ENCODE data around the gene ZNF697.
"Not testable (repeated sequence)": the region's sequence is repeated elsewhere in the genome, so short reads cannot be mapped to it uniquely, and the experiment has no call there.

The ZNF697 gene

DNA sequence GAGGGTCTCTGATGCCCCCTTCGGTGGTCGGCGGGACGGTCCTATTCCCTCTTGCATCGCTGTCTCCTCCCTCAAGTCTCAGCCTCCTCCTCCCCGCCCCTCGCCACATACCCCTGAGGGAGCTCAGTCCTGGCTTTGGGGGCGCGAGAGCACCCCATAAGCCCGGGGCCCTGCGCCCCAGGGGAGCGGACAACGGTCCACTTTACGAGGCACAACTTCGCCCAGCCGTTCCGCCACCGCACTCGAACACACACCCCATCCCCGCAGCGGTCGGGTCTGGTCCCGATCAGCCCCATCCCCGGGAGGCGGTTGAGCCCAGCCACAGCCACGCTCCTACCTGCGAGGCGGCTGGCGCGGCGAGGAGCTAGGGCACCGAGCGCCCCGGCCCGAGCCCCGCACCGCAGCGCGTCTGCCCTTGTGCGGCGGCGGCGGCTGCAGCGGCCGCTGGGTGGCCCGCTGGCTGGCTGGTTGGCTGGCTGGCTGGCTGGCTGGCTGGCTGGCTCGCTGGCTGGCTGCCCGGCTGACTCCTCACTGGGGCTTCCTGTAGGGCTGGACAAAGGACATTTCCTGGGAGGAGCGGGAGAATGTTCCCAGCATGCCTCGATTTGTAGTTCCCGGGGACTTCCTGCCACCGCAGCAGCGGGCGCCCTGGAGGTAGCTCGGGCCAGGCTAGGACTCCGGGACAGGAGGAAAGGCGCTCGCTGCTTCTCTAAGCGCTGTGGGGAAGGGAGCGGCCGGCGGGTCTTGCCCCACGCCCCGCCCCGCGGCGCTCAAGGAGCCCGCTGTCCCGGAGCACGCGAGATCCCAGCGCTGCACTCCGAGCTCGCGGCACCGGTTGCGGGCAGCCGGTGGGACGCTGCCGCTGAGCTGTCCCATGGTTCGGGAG lies at the start of gene ZNF697:
TSS of gene ZNF697 (minus strand) at position 533 of the 886 bp plus-strand sequence. CDS start 22,166 bp downstream, outside the sequence.
- DNase-seq, result no peak

DNA sequence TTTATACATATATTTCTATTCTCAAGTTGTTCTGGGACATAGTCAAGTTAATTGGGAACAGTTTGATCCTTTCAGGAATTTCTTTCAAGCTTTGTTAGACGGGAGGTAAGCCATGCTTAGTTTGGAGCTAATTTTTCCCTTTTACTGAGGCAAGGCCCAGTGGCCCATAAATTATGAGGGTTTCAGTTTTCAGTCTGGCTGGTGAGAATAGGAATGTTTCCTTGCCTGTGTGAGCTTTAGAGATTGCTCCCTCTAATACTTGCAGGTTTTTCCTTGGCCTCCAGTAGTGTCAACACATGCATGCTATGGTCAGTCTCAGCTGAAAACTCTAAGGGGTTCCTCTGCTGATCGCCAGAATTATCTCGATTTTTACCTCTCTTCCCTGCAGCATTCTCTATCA lies 49.5 kb upstream of the ZNF697 start:
- DNase-seq, result no peak

DNA sequence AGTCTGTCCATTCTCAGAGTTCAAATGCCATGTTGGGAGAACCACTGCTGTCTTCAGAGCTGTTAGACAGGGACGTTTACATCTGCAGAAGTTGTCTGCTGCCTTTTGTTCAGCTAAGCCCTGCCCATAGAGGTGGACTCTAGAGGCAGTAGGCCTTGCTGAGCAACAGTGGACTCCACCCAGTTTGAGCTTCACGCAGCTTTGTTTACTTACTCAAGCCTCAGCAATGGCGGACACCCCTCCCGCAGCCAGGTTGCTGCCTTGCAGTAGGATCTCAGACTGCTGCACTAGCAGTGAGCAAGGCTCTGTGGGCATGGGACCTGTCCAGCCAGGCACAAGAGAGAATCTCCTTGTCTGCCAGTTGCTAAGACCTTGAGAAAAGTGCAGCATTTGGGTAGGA lies 48.8 kb upstream of the ZNF697 start:
- not testable (repeated sequence) for DNase-seq

DNA sequence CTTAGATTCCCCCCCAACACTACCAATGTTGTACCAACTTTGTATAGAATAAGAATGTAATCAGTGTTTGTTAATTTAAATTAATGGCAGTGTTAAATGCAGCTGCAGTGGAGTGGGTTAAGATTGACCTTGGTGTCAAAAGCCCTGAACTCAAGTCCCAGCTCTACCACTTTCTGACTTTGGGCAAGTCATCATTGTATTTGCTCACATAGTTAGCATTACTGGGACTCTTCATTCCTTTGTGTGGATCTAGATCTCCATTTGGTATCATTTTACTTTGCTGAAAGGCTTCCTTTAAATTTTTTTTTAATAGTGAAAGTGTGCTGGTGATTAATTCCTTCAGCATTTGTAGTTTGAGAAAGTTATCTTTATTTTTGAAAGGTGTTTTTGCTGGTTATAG lies 41.4 kb upstream of the ZNF697 start:
- no peak for DNase-seq

DNA sequence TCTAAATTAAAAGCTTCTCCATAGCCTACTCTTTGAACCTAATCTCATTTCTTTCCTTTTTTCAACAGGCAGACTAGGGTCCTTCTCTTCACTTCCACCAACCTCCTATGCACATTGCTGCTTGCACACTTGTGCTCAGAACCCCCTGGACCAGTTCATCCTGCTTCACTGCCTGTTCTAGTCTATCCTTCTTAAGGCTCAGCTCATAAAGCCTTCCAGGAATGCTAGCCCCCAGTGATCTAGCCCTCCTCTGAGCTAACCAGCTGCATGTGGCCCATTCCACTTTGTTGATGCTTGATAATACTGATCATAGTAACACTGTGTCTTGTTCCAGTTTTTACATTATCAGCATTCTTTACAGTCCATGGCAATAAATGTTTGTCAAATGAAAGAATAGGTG lies 40.7 kb upstream of the ZNF697 start:
- no peak for DNase-seq

DNA sequence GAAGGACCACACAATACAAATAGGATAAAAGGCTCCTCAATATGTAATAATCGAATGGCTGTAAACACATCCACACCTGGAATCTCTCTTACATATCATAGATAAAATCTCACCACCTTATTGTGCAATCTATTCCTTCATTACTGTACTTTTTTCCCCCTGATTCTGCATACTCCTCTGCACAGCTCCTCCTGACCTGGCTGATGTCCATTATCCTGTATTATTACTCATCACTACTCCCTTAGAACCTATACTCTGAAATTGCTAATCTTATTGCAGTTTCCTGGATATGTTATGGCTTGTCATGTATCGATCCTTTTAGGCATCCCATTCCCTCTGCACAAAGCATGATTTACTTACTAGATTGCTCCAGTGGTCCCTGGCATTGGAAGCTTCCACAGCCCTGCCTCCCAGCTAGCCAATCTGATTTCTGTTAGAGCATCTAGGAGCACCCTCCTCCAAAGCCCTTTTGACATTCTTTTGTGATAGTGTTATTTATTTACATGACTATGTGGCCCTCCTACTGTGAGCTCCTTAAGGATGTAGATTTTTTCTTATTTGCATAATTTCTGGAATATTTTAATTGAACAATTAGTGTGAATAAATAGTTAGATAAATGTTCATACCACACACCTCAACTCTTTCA lies 39.5 kb upstream of the ZNF697 start:
- no peak for DNase-seq

DNA sequence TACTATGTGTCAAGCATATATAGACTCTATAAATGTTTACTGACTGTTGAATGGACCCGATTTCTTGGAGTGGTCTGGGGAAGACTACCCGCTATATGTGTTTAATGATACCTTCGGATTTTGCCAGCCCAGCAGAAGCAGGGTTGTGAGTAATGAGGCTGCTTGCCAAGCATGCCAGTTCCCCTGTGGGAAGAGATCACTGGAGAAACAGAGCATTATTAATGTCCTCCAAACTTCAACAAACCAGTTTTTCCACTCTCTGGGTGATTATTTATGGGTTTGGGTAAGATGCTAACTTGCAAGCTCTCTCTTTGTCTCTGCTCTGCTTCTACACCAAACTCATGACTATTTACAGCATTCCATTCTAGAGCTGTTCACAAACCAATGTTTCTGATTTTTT lies 38.6 kb upstream of the ZNF697 start:
- DNase-seq, result no peak

DNA sequence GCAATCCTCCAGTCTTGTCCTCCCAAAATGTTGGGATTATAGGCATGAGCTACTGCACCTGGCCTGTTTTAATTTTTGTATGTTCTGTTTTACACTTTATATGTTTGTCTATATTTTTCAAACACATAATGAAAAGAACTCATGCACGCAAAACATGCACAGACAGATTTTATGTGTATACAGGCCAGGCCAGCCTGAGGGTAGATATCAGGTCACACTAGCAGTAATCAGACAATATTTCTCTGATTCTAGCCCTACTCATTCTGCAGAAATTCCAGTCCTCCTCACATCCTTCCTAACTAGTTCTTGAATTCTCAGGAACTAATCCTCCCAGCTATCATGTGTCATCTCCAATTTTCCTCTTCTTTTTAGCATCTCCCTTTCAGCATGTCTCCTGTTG lies 35.8 kb upstream of the ZNF697 start:
- DNase-seq, result no peak

DNA sequence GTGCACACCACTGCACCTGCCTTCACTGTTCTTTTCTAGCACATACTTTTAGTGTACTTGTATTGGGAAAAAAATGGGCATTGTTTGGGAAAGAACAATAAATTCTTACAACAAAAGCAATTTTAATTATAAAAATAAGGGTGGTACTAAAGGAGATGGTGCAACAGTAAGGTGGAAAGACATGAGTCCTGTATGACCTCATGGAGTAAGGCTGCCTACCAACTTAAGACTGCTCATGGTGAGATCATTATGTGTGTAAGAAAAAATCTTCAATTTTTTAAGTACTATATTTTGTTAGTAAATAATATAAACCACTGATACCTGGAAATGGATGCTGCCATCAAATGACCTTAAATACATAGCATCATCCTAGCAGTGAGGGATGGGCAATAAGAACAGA lies 34.1 kb upstream of the ZNF697 start:
- no peak for DNase-seq

DNA sequence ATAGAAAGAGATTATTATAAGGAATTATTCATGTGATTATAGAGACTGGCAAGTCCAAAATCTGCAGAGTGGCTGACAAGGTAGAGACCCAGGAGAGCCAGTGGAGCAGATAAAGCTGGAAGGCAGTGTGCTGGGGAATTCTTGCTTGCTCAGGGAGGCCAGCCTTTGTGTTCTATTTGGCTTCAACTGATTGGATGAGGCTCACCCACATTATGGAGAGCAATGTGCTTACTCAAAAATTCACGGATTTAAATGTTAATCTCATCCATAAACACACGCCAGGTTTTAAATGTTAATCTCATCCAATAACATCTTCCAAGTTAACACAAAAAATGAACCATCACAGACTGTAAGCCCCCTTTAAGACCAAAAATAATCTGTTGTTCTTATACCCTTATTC lies 33.5 kb upstream of the ZNF697 start:
- no peak for DNase-seq

DNA sequence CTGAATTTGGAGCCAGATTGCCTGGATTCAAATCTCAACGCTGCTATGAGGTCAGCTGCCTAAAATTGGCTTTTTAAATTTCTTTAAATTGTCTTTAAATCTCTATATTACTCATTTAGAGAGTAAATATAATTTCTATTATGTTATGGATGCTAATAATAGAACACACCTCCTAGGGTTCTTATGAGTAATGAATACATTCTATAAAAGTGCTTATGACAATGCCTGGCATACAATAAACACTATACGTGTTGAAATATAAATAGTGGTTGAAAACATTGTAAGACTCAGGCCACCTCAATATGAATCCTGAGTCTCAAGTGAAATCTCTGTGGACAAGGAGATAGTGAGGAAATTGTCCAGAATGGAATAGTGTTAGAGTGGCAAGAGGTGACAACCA lies 32.7 kb upstream of the ZNF697 start:
- DNase-seq, result no peak

DNA sequence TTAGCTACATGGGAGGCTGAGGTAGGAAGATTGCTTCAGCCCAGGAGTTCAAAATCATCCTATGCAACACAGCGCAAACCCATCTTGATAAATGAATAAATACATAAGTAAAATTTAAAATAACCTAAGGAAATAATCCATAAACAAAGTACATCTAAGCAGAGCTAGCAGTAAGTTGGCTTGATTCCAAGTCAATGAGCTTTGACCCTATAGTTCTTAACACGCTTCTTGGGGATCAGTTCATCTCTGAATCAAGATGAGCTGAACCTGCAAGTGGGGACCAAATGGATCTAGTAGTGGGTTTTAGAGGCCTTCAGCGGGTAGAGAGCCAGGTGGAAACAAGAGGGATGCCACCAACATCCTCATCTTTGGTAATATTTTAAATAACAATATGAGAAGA lies 32.1 kb upstream of the ZNF697 start:
- DNase-seq, result no peak

DNA sequence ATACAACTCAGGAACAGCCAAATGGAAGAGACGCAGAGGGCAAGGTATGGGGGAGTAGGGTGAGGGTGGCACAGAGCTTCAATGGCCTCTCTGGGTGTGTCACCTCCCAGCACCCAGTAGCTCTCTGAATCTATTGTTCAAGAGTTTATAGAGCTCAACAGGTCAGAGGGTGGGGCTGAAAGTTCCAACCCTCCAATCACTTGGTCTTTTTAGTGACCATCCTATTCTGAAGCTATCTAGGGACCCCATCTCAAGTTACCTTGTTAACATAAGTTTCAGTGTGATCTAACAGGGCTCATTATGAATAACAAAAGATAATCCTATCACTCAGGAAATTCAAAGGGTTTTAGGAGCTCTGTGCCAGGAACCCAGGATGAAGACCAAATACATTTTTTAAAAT lies 31.2 kb upstream of the ZNF697 start:
- no peak for DNase-seq

DNA sequence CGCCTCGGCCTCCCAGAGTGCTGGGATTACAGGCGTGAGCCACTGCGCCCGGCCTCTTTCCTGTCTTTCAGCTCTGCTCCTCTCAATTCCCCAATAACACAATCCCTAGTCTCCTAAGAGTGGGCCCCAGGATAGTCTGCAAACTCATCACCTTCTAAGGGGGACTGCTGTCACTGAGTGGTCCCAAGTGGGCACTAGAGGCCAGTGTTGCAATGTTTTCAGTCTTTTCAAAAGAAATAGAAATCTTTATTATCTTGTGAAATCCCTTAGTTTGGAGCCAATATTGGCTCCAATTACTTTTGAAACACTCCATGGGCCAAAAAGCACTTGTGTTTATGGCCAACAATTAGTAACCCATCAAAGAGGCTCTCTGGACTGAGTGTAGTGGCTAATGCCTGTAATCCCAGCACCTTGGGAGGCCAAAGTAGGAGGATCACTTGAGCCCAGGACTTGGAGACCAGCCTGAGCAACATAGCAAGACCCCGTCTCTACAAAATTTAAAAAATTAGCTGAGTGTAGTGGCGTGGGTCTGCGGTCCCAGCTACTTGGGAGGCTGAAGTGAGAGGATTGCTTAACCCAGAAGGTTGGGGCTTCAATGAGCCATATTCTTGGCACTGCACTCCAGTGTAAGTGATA lies 28.6 kb upstream of the ZNF697 start:
- no peak for DNase-seq

DNA sequence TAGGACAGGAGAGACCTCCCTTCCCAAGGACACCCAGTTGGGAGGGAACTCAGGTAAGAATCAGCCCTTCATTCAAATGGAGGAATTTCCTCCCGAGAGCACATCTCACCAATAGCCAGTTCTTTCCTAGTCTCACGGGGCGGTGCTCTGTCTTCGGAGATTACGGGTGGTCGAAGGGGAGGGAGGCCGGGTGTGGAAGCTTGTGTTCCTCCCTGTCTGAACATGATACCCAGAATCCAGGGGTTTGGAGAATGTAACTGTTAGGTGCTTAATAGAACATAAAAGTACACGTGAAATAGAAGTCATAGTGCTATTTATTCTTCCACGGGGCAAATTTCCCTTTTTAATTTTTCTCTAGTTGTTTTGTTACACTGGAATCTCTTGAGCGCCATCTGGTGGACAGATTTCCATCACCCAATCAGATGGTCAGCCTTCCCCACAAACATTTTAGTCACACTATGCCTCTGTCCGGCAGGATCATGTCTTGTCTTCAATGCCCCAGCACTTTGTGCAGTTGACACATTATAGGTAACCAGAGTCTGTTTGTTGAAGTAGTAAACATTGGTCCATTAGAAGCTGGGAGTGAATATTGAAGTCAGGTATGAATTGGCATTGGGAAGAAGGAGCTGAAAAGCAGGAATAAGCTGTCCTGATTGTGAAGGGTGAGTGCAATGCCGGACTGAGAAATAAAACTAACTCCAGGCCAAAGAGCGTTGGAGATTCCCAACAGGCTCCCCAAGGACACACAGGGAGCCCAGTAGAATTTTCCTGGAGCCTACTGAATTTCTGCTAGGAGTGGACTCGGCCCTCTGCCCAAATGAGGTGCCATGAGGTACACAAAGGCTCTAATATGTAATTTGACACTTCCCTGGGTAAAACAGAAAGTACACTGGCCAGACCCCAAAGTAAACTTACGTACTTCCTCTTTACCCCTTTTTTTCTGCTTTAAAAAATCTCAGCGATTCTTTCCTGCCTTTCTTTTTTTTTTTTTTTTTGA lies 27.6 kb upstream of the ZNF697 start:
- no peak for DNase-seq

DNA sequence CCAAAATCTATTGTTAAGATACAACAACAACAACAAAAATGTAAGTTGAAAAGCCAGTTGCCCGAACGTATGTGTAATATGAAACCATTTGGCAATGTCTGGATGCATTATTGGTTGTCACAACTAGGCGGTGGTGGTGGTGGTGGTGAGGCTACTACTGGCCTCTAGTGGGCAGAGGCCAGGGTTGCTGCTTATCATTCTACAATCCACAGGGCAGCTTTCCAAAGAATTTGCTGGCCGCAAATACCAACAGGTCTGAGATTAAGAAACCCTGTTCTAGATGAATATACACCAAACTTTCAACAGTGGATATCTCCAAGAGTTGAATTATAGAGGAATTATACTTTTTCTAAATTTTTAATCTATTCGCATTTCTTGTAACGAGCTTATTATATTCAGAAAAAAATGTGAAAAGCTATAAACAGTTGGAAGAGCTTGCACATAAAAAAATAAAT lies 26.8 kb upstream of the ZNF697 start:
- no peak for DNase-seq

DNA sequence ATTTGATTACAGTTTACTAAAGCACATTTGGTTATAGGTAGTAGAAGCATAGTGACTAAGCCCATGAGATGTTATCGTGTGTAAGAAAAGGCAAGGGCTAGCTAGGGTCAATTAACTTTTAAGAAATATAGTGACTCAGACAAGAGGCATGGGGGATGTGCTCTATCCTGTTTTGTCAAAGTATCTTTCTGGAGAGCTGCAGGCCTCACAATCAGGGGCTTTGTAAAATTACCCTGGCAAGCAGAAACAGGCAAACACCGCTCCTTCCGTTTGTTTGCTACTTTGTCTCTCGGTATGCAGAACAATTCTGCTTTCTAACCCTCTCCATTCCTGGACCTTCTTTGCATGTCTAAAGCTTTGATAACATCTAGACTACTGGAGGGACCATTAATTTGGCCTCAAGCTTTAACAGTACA lies 26.1 kb upstream of the ZNF697 start:
- no peak for DNase-seq

DNA sequence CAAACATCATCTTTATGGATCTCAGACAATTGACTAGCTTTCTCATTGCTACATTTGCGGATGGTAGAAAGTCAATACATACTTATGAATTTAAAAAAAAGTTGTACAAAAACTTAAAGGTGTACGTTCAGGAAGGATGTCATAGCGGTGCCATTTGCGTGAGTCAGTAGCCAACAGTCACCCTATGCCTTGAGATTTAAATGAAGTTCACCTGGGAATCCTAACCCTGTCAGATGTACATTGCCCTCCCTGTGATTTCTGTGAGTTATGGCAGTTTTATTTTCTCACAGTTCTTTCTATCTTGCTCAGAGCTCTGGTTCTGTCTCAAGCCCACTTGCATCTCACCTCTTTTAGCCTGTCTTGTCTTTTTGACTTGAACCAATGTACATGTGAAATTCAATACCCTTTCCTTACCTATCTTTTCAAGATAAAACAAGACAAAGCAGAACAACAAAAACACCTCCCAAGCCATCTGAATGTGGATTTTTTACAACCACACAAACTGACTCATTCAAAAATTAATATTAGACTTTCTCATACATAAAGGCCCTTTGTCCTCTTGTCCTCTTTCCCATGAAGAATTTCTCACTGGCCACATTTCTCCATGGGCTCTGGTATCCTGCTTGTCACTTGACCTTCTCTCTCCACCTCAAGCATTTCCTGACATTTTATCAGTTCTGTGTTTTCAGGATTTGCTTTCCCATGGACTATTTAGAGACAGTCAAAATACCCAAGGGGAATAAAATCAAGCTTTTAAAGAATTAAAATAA lies 25.3 kb upstream of the ZNF697 start:
- no peak for DNase-seq

DNA sequence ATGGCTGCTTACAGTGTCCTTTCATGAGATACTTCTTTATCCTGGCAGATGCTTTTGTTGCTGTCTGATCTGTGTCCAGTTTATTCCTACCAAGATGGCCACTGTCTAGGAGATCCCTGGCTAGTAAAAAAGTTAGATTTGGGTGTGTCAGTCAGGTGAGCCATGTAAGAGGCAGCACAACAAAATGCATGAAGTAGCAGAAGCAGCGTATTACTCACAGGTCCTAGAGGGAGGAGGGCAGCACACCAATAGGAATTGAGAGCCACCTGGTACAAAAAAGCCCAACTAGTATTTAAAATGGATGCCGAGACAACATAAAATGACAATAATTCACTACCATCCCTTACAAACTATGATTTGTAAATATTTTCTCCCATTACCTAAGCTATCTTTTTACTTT lies 22.8 kb upstream of the ZNF697 start:
- DNase-seq, result no peak

DNA sequence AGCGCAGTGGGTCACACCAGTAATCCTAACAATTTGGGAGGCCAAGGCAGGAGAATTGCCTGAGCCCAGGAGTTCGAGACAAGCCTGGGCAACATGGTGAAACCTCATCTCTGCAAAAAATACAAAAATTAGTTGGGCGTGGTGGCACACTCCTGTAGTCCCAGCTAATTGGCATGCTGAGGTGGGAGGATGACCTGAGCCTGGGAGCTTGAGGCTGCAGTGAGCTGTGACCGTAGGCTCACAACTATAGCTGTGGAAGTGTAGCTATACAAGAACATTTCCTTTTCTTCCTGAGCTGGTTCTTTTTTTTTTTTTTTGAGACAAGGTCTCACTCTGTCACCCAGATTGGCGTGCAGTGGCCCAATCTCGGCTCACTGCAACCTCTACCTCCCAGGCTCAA lies 19.1 kb upstream of the ZNF697 start:
- DNase-seq, result no peak

DNA sequence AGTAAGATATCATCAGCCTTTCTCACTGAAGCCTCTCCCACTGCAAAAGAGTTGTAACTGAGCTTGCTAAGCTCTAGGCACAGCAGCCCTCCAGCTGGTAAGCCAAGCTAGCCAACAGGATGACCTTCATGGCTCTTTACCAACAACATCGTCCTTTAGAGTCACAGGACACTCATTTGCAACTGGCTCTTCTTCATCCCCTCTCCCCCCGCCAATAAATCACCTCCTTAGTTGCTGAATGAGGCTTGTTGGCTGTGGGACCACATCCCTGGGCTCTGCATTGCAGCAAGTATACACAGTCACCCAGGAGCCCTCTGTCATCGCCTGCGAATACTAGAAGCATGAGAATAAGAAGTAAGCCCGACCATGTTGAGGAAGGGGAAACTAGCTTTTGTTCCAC lies 16.0 kb upstream of the ZNF697 start:
- no peak for DNase-seq

DNA sequence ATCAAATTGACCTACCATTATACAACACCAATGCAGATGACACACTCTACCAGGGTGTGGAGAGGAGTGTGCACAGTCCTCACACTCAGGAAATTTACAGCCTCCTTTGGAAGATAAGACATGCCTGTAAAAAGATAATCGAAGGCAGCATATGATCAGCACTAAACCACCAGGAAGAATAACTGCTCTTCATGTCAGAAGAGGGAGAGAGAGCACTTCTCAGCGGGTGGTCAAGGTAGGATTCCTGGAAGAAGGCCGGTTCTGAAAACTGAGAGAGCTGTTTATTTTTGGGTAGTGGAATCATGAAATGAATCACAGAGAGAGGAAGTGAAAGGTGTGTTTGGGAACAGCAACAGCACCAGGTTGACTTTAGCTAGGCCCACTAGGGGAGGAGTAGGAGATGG lies 14.0 kb upstream of the ZNF697 start:
- no peak for DNase-seq
